GM23248 (cell line): ENCODE data around the gene MAP3K1.

ENCODE experiments used
- EZH2 ChIP-seq: fragments of 200-600 bp; sonication (generic); IDR thresholded peaks from 2 replicates; pipeline ENCODE4 v1.6.1; 2018; ENCODE audit warnings: antibody characterized with exemption, mild to moderate bottlenecking; ENCODE audit not compliant: insufficient read depth, poor library complexity, severe bottlenecking
- EZH2phosphoT487 ChIP-seq: fragments of 200-600 bp; sonication (generic); IDR thresholded peaks from 2 replicates; pipeline ENCODE4 v1.6.1; 2018; ENCODE audit warnings: antibody characterized with exemption, moderate library complexity, mild to moderate bottlenecking, low read depth; ENCODE audit not compliant: insufficient read depth

DNA sequence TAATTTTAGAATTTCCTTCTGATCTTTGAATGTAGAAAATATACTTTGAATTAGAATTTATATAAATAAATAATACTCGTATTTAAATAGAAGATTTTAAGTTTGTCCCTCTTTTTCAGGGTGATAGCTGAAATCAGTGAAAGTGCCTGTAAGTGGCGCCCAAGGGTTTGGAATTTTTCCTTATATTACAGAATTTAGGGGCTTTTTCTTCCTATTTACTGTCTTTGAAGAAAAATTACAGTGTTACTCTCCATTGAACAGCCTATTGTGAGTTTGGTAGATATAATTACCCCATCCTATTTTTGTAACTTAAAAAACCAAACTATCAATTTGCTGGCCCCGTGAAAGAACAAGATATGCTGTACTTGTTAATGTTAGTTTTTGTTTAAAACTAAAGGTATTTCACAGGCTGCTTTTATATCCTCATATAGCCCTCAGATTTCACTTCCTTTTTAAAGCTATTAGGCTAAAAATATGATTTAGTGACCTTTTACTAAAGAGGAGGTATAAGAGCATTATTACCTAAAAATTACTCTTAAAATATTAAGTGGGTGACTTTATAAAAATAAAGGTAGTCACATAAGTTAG is 3.2 kb downstream of the MAP3K1 start:
- TF ChIP-seq EZH2phosphoT487 = no peak
- no peak for TF ChIP-seq EZH2
